ENCODE data around the gene FGF14.

- no peak for TF ChIP-seq CREB1 (CRISPR knock-in tag; IDR thresholded peaks at IDR 0.05; ENCODE audit: low read depth)
- TF ChIP-seq CTCF (conservative IDR thresholded peaks at IDR 0.05; ENCODE audit: low read depth in 2 of 2): no peak
- no peak for TF ChIP-seq POLR2AphosphoS5 (IDR thresholded peaks at IDR 0.05; ENCODE audit: low read depth)
- no peak for TF ChIP-seq EZH2 (IDR thresholded peaks at IDR 0.05; ENCODE audit: low read depth, unreplicated experiment)
- no peak for TF ChIP-seq REST (IDR thresholded peaks at IDR 0.05; ENCODE audit: unreplicated experiment)
- TF ChIP-seq EZH2phosphoT487 (IDR thresholded peaks at IDR 0.05; ENCODE audit: unreplicated experiment): no peak
- no peak for TF ChIP-seq ZNF114 (CRISPR knock-in tag; IDR thresholded peaks at IDR 0.05)
- TF ChIP-seq STAT1 (IDR thresholded peaks at IDR 0.05; ENCODE audit: unreplicated experiment): no peak
- TF ChIP-seq ETS1 (IDR thresholded peaks at IDR 0.05): no peak
- no peak for TF ChIP-seq JUNB (IDR thresholded peaks at IDR 0.05; ENCODE audit: unreplicated experiment)
- TF ChIP-seq ZNF462 (CRISPR knock-in tag; IDR thresholded peaks at IDR 0.05): no peak
Observed at GRCh38 chr13:101712026-101712348, 689.9 kb downstream of the FGF14 start.

Data from GM23338 (cell line).